GM12873 (cell line): ENCODE measurements around the gene CA12.

ENCODE experiments used
- TF ChIP-seq, protein P1 (sequence below): IDR thresholded peaks from 2 replicates; pipeline ENCODE4 v1.5.1; 2012; ENCODE audit warnings: low read depth, mild to moderate bottlenecking, moderate library complexity, low read length, control low read depth; ENCODE audit not compliant: insufficient read depth; ENCODE audit errors: missing control alignments

The CA12 gene

DNA sequence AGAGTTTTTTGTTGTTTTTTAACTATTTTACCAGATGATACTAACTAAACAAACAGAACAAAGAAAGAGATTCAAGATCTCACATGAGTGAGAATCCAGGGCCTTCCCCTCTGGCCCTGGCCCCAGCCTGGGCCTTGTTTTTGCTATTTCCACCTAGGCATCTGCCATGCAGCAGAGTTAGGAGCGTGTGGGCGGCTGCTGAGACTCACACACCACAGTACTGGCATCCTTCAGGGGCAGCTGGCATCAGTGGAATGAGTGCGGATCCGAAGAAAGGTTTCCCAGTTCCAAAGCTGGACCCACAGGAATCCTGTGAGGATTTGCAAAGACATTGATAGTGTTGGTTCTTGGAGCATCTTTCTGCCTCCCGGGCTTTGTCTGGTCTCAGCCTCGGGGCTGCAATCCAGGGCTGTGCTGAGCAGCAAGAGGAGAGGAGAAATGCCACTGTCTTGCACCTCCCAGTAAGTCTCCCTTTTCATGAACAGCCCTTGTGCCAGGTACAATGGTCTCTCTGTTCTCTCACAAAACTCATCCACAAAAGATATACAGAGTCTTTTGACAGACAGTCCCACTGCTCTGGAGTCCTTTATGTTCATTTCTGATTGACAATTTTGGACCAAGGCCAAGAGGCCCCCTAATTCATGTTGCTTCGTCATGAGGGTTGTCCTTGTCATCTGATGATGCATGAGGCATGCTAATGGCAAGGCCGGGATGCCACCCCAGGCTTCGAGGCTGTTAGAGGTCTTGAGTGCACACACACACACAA, 57.7 kb downstream of the CA12 start:
- TF ChIP-seq, protein P1, sequence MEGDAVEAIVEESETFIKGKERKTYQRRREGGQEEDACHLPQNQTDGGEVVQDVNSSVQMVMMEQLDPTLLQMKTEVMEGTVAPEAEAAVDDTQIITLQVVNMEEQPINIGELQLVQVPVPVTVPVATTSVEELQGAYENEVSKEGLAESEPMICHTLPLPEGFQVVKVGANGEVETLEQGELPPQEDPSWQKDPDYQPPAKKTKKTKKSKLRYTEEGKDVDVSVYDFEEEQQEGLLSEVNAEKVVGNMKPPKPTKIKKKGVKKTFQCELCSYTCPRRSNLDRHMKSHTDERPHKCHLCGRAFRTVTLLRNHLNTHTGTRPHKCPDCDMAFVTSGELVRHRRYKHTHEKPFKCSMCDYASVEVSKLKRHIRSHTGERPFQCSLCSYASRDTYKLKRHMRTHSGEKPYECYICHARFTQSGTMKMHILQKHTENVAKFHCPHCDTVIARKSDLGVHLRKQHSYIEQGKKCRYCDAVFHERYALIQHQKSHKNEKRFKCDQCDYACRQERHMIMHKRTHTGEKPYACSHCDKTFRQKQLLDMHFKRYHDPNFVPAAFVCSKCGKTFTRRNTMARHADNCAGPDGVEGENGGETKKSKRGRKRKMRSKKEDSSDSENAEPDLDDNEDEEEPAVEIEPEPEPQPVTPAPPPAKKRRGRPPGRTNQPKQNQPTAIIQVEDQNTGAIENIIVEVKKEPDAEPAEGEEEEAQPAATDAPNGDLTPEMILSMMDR, result no peak

DNA sequence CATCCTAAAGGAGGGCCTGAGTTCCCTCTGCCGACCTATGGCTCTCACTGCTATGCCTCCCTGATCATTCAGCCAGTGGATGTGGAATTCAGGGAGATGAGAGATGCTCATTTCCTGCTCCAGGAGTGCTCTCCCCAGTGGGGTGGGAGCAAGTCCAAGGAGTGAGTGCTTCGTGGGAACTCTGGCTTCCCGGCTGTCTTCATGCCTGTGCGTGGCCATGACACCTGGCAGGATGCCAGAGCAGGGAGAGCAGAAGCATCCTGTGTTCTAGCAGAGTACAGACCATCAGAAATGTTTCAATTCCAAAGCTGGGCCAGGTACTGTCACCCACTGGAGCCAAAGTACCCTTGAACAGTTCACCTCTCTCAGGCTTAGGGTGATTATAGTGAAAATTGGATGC, 59.1 kb downstream of the CA12 start:
- TF ChIP-seq, protein P1, result no peak

DNA sequence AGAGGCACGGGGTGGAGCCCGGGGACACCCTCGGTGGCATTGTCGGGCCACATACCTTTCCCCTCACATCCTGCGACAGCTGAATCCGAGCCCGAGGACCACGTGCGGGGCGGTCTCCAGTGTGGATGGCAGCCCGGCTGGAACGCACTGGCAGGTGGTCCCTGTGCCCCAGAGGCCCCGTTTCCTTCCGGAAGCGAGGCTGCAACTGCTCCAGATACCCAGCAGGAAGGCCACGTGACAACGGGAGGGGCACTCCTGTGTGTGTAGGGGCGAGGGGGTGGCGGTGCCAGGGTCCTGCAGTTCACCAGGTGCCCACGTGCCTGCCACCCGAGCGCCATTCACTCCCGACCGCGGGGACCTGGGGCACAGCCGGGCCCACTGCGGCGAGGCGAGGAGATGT, 60.2 kb downstream of the CA12 start:
- TF ChIP-seq, protein P1, result no peak

DNA sequence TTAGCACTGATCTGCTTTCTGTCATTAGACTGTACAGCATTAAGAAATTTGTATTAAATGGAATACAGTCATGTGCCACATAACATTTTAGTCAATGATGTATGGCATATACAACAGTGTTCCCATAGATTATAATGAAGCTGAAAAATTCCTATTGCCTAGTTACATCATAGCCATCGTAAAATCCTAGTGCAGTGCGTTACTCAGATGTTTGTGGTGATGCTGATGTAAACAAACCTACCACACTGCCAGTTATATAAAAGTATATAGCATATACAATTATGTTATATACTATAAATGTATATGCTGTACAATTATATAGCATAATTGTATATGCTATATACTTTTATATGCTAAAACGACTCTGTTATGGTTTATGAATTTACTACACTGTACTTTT, 62.6 kb downstream of the CA12 start:
- TF ChIP-seq, protein P1, result no peak

DNA sequence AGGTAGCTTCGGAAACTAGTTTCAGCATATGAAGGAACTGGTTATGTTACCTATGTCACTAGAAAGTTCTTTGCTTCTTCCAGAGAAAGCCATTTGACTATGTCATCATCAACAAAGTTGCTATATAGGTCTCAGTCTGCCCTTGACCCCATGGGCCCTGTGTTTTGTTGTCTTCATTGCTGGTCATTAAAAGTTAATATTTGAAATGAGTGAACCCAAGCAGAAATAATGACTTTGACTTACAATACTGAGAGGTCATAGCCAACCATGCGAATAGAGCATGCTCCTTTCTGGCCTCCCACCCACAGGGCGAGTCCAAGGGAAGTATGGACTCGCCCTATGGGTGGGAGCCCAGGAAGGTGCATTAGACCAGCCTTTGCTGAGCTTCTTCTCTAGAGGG, 63.3 kb downstream of the CA12 start:
- TF ChIP-seq, protein P1, result no peak

DNA sequence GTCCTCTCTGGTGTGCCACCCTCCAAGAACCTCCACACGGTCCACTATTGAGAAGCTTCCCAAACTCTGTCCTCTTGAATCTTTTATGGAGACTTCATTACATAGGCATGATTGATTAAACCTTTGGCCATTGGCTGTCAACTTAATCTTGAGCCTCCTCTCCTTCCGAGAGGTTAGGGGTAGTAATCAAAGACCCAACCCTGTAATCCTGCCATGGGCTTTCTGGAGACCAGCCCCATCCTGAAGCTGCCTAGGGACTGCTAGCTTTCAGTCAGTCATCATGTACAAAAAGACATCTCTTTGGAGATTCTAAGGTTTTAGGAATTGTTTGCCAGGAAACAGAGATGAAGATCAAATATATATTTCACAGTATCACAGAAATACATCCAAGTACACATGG, 67.2 kb downstream of the CA12 start:
- TF ChIP-seq, protein P1, result no peak

DNA sequence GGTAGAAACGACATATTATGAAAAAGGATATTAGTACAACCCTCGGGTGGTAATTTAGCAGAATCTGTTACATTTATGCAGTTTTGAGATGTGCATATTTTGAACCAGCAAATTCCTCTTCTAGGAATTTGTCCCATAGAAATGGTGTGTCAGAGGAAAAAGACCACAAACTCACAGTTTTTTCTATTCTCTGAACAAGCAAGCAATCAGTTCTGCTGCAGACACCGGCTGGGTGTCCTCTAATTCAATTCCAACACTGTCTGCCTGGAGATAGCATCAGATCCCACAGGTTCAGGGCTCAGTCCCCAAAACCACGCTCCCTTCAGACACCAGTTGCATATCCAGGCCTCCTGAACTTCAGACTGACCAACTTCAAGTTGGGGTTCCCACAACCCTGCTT, 67.8 kb downstream of the CA12 start:
- TF ChIP-seq, protein P1, result no peak
